GM18511 (cell line): Measurements from ENCODE around the gene SARM1.

ENCODE experiments used
- ATAC-seq: cut with Tn5 transposase; IDR thresholded peaks from one replicate; pipeline ENCODE4 v1.9.1; 2021; ENCODE audit warnings: mild to moderate bottlenecking, moderate library complexity; ENCODE audit not compliant: unreplicated experiment

The SARM1 gene

GRCh38 chr17:28367641-28368305 is 3.7 kb upstream of the SARM1 start:
- no peak for ATAC-seq

GRCh38 chr17:28368306-28368831 is 3.1 kb upstream of the SARM1 start:
- ATAC-seq = no peak

DNA sequence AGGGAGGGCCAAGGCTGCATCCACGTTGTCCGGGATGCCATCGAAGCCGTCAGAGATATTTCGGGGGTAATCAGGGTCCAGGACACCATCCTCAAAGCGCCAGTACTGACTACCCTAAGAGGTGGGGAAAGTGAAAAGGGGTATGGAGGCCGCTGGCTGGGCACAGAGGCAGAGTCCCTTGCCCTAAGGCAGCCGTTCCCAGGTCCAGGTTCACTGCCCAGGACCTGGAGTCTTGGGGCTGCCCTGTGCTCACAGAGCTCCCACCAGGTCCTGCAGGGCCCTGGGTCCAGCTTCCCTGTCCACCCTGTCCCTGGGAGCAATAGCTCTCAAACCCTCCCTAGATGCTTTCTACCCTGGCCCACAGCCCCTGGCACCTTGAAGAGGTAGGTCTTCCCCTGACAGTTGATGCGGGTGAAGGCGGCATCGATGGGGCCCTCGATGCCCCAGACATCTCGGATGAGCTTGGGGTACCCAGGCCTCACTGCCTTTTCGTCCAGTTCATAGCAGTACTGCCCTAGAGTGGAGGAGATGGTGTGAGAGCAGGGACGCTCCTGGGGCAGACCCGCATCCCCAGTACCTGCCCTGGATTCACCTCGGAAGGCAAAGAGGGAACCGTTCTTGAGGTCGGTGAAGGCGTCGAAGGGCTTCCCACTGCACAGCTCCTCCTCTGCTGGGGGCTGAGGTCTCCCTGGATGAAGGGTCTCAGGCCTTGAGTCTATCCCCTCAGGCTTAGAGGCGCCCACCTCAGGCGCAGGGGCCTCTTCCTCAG is 2.4 kb upstream of the SARM1 start:
- no peak for ATAC-seq

DNA sequence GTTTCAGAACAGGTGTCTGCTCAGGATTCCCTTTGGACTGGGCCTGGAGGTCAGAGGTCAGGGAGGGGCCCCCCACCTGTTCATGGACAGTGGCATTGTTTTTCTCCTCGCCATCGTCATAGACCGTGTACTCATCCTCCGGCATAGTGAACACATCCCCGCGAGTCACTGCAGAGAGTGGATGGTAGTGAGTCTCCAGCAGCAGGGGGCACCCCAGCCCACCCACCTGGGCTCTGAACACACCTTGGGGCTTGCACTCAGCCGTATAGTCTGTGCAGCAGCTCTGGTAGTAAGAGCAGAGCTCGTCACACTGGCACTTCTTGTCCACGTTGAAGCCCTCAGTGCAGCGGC is 1.8 kb upstream of the SARM1 start:
- no peak for ATAC-seq

GRCh38 chr17:28370035-28370743 is 1.3 kb upstream of the SARM1 start, which contains the start of gene VTN:
Gene VTN, minus strand, starts transcription at chr17:28370307. Its CDS starts 104 bp downstream, at chr17:28370203.
- ATAC-seq = no peak

GRCh38 chr17:28370744-28371103 is 770 bp upstream of the SARM1 start:
- no peak for ATAC-seq

GRCh38 chr17:28372203-28372944 is 880 bp downstream of the SARM1 start:
- peak; percentile 12 for ATAC-seq

DNA sequence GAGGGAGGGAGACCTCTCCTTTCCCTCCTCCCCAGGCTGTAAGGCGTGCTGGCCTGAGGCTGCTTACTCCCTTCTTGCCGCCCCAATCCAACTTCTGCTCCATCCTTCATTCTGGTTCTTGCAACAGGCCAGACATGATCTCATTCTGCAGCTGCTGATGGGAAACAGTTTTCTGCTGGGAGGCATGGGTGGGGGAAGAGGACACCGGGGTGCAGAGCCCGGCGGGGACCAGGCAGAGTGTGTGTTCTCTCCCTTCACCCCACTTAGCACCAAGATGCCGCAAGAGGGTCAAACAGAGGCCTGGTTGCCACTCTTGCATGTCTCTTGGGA is 1.4 kb downstream of the SARM1 start:
- ATAC-seq = no peak

DNA sequence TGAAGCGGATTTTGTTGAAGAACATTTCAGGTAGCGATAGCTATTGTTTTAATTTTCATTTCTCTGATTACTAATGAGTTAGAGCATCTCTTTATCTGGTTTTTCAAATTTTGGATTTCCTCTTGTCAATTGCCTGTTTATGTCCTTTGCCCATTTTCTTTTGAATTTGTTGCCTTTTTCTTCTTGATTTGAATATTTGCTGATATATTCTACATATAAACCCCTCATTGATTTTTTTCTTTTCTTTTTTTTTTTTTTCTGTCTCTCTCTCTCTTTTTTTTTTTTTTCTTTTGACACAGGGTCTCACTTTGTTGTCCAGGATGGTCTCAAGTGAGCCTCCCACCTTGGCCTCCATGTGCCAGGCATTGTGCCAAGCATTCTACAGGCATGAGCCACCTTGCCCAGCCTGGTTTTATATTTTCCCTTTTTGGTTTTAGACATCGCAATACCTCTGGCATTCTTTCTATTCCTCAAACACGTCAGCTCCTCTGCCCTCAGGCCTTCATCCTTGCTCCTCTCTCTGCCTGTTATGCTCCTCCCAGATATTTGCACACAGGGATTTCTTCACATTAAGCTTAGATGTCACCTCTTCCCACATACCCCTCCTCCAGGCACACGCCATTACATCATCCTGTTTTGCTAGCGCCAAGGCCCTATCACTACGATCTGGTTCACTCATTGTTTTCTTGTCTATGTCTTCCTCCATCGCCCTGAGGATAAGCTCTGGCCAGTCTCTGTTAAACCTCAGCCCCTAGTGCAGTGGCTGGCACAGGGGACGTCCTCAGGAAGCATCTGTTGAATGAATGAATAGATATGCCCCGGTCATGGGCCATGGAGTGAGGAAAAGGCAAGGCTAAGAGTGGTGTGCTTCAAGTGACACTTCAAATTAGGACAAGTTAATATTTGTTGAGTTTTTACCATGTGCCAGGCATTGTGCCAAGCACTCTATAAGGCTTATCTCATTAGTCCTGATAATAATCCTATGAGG is 8.6 kb downstream of the SARM1 start:
- no peak for ATAC-seq

- no peak for ATAC-seq
Measured at GRCh38 chr17:28381141-28381825, 9.8 kb downstream of the SARM1 start.

DNA sequence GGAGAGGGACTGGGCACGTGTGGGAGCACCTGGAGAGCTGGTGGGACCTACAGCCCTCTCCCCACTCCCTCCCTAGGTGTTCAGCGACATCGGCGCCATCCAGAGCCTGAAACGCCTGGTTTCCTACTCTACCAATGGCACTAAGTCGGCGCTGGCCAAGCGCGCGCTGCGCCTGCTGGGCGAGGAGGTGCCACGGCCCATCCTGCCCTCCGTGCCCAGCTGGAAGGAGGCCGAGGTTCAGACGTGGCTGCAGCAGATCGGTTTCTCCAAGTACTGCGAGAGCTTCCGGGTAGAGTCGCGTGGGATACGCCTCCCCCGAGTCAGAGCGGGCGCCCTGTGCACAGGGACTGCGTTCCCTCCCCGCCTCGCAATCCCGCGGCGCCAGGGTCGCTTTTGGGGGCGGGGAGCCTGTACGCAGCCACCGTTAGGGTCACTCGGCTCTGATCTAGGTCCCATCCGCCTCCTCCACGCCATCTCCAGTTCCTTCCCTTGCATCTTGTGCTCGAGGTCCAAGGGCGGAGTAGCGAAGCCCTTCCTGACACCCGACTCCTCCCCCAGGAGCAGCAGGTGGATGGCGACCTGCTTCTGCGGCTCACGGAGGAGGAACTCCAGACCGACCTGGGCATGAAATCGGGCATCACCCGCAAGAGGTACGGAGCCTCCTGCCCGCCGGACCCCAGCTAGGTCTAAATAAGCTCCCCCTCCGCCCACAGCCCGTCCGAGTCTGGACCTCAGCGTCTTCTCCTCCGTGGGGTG is 13.0 kb downstream of the SARM1 start:
- ATAC-seq = peak; percentile 78

- ATAC-seq = peak; percentile 41
Measured at GRCh38 chr17:28385037-28385400, 13.5 kb downstream of the SARM1 start.

DNA sequence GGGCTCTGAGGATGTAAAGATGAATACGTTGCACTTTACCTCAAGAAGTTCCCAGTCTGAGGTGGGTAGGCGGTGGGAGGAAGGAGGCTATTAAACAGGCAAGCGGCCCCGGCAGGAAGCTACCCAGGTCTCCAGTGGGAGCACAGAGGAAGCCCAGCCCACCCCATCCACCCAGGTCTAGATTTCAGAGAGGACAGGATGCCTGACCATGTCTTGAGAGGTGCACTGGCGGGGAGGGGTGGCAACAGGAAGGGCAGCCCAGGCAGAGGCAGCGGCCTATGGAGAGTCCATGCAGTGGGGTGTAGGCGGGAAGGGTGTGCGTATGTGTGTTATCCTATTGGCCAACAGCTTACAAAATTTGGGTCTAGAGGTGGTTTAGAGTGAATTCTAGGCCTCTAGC is 13.9 kb downstream of the SARM1 start:
- ATAC-seq = peak; percentile 17

GRCh38 chr17:28386391-28386790 is 14.9 kb downstream of the SARM1 start:
- ATAC-seq = no peak

DNA sequence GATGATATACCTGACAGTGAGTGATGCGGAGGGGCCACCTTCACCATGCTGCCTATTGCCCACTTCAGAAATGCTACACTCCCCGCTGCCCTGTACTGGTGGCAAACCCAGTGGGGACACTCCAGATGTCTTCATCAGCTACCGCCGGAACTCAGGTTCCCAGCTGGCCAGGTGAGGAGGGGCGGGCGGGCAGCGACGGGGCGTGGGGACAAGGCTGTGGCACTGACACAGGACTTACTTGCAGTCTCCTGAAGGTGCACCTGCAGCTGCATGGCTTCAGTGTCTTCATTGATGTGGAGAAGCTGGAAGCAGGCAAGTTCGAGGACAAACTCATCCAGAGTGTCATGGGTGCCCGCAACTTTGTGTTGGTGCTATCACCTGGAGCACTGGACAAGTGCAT is 16.6 kb downstream of the SARM1 start:
- no peak for ATAC-seq

DNA sequence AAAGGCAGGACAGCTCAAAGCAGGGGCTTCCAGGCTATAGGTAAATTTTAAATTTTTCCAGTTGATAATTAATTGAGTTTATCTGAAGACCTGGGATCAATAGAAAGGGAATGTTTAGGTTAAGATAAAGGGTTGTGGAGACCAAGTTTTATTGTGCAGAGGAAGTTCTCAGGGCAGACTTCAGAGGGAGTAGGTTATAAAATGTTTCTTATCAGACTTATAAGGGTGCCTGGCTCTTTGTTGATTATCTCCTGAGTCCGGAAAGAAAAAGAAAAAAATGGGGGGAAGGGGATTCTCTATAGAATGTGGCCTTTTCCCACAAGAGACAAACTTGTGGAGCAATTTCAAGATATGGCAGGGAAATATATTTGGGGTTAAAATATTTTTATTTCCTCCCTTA is 18.6 kb downstream of the SARM1 start:
- no peak for ATAC-seq

- no peak for ATAC-seq
Measured at GRCh38 chr17:28390563-28390962, 19.1 kb downstream of the SARM1 start.

- no peak for ATAC-seq
Measured at GRCh38 chr17:28390984-28391383, 19.5 kb downstream of the SARM1 start.

- ATAC-seq = no peak
Measured at GRCh38 chr17:28391401-28391800, 19.9 kb downstream of the SARM1 start.
